WERI-Rb-1 (cell line): ENCODE data around the gene PCDHGB2.
"Not testable (repeated sequence)": the region's sequence is repeated elsewhere in the genome, so short reads cannot be mapped to it uniquely, and the experiment has no call there.

Source experiments
- DNase-seq: peaks from one replicate; pipeline ENCODE4 v3.0.0-alpha.2; 2020
- H3K27ac ChIP-seq: fragments of 250-450 bp; sonication (Bioruptor Pico); 2 replicates; pipeline ENCODE4 v1.5.1; 2020; ENCODE audit warnings: mild to moderate bottlenecking, moderate library complexity
- H3K27me3 ChIP-seq: fragments of 250-450 bp; sonication (Bioruptor Pico); 2 replicates; pipeline ENCODE4 v1.5.1; 2021; ENCODE audit warnings: mild to moderate bottlenecking, low read depth, moderate library complexity; ENCODE audit not compliant: insufficient read depth, severe bottlenecking
- H3K36me3 ChIP-seq: fragments of 250-450 bp; sonication (Bioruptor Pico); 2 replicates; pipeline ENCODE4 v1.5.1; 2020; ENCODE audit warnings: mild to moderate bottlenecking, moderate library complexity
- H3K4me3 ChIP-seq: 2 replicates; pipeline ENCODE4 v1.5.1; 2011; ENCODE audit warnings: low read depth, mild to moderate bottlenecking, control low read depth, low read length
- H3K9me3 ChIP-seq: fragments of 250-450 bp; sonication (Bioruptor Pico); 2 replicates; pipeline ENCODE4 v1.5.1; 2021; ENCODE audit warnings: mild to moderate bottlenecking, moderate library complexity; ENCODE audit not compliant: severe bottlenecking
- CTCF ChIP-seq: IDR thresholded peaks from 2 replicates; pipeline ENCODE4 v1.5.1; 2011; ENCODE audit warnings: low read depth, mild to moderate bottlenecking, control low read depth, inconsistent platforms, low read length

The PCDHGB2 gene

GRCh38 chr5:141392429-141393198 is 32.8 kb downstream of the PCDHGB2 start, which contains the start of gene PCDHGA8:
Gene PCDHGA8, plus strand, starts transcription at chr5:141392633. Its CDS starts 181 bp downstream, at chr5:141392814.
- H3K4me3 ChIP-seq: no peak within 1 kb of the TSS
- H3K9me3 ChIP-seq: peaks cover 4% of the 10 kb centered on the region
- no peaks in the 10 kb centered on the region for H3K36me3 ChIP-seq
- no peaks in the 10 kb centered on the region for H3K27me3 ChIP-seq
- DNase-seq: no peak
- no peak within 1 kb of the TSS for H3K27ac ChIP-seq
- no peak for TF ChIP-seq CTCF

GRCh38 chr5:141393267-141393666 is 33.5 kb downstream of the PCDHGB2 start:
- Histone ChIP-seq H3K4me3 (no peak overlapping the region), H3K36me3 (no peaks in the 10 kb centered on the region), H3K27me3 (no peaks in the 10 kb centered on the region), H3K27ac (no peak overlapping the region), H3K9me3 (peaks cover 4% of the 10 kb centered on the region)
- TF ChIP-seq CTCF: no peak
- no peak for DNase-seq

- not testable (repeated sequence) for H3K27me3 ChIP-seq, H3K36me3 ChIP-seq, H3K4me3 ChIP-seq, H3K27ac ChIP-seq, DNase-seq, H3K9me3 ChIP-seq
These were observed 34.8 kb downstream of the PCDHGB2 start for GRCh38 chr5:141394401-141395187.

- H3K36me3 ChIP-seq, DNase-seq, H3K9me3 ChIP-seq, H3K27ac ChIP-seq, H3K27me3 ChIP-seq, H3K4me3 ChIP-seq: not testable (repeated sequence)
These were observed 38.2 kb downstream of the PCDHGB2 start, which contains the start of gene PCDHGB5 for GRCh38 chr5:141397756-141398551. Gene PCDHGB5, plus strand, starts transcription at chr5:141397947. Its CDS starts 181 bp downstream, at chr5:141398128.

- no peaks in the 10 kb centered on the region for H3K27me3 ChIP-seq
- H3K9me3 ChIP-seq: peaks cover 4% of the 10 kb centered on the region
- H3K4me3 ChIP-seq: no peak overlapping the region
- DNase-seq: no peak
- H3K27ac ChIP-seq: no peak overlapping the region
- no peaks in the 10 kb centered on the region for H3K36me3 ChIP-seq
- no peak for TF ChIP-seq CTCF
These were observed 38.8 kb downstream of the PCDHGB2 start for GRCh38 chr5:141398608-141399007.

GRCh38 chr5:141399555-141400258 is 39.9 kb downstream of the PCDHGB2 start:
- TF ChIP-seq CTCF: no peak
- no peak for DNase-seq
- H3K4me3 ChIP-seq: no peak overlapping the region
- H3K36me3 ChIP-seq: no peaks in the 10 kb centered on the region
- peaks cover 4% of the 10 kb centered on the region for H3K9me3 ChIP-seq
- H3K27ac ChIP-seq: no peak overlapping the region
- no peaks in the 10 kb centered on the region for H3K27me3 ChIP-seq
